ENCODE data around the gene DIP2B. TPM values are rescaled to one million over a fixed set of nuclear protein-coding genes. Genes with fewer than 3 reads are reported as not detected.

DIP2B gene
- total and polyA plus RNA-seq, 2 experiments from 2014 or later = 5.6 to 17.9 TPM

- WGBS, 2 experiments (ENCODE audit: low coverage in 1 of 2, low lambda C conversion rate in 2 of 2, missing lambda C conversion rate in 2 of 2) = 75 to 79% methylated on average over 2 of the region's 2 CpGs
- no peaks in the 10 kb centered on the region for H4K20me1 ChIP-seq (ENCODE audit: insufficient read depth)
Observed at GRCh38 chr12:50775251-50775650, 270.5 kb downstream of the DIP2B start.

DNA sequence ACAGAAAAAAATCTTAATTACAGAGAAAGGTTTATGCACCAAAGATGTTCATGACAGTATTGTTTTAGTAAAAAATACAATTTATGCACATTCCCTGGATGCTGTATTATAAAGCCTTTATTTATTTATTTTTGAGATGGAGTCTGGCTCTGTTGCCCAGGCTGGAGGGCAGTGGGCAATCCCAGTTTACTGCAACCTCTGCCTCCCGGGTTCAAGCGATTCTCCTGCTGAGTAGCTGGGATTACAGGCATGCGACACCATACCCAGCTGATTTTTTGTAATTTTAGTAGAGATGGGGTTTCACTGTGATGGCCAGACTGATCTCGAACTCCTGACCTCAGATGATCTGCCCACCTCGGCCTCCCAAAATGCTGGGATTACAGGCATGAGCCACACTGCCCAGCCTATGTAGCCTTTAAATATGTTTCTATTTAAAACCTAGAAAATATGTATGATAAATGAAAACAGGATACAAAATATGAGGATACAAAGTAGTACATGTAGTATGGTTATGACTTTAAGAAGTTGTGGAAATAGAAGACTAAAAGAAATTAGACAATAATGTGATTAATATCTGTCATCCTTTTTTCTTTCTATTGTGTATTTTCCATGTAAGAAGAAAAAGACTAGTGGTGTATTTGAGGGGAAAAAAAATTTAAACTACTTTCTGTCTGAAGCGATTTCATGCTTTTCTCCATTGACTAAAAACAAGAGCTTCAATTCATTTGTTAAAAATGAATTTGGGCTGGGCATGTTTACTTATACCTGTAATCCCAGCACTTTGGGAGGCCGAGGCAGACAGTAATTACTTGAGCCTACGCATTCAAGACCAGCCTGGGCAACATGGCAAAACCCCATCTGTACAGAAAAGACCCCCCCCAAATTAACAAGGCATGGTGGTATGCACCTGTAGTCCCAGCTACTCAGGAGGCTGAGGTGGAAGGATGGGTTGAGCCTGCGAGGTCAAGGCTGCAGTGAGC is 272.3 kb downstream of the DIP2B start:
- no peaks in the 10 kb centered on the region for H3K9me3 ChIP-seq (ENCODE audit: low read depth)
- H3K79me2 ChIP-seq (ENCODE audit: insufficient read depth) = peaks cover 99% of the 10 kb centered on the region
- TF ChIP-seq EZH2phosphoT487 (IDR thresholded peaks at IDR 0.05; ENCODE audit: insufficient read depth, low read depth) (no peak), EZH2 (IDR thresholded peaks at IDR 0.05; ENCODE audit: insufficient read depth, poor library complexity, severe bottlenecking) (no peak)
- H3K36me3 ChIP-seq (ENCODE audit: low read depth) = no peaks in the 10 kb centered on the region; the same call in none of the 2 replicates
- no peaks in the 10 kb centered on the region for H3K27me3 ChIP-seq (replicated peaks; ENCODE audit: insufficient read depth)
- H3K9me2 ChIP-seq (ENCODE audit: insufficient read depth) = no peaks in the 10 kb centered on the region
- H2AFZ ChIP-seq = no peak overlapping the region
- no peaks in the 10 kb centered on the region for H3F3A ChIP-seq (ENCODE audit: insufficient read depth)
- no peaks in the 10 kb centered on the region for H4K20me1 ChIP-seq (ENCODE audit: insufficient read depth)
- H3K27ac ChIP-seq = no peak overlapping the region
- H3K4me1 ChIP-seq (ENCODE audit: insufficient read depth) = no peaks in the 10 kb centered on the region
- DNase-seq = no peak
- no peak overlapping the region for H3K4me3 ChIP-seq
- WGBS, 2 experiments (ENCODE audit: low coverage in 1 of 2, low lambda C conversion rate in 2 of 2, missing lambda C conversion rate in 2 of 2) = 88 to 94% methylated on average over 9 of the region's 9 CpGs
- H3K9ac ChIP-seq = no peak overlapping the region
- H3K4me2 ChIP-seq (ENCODE audit: unreplicated experiment) = no peak overlapping the region
- in situ Hi-C loops (cut with MboI) = no loop called here

More at GRCh38 chr12:50775251-50775650, 270.5 kb downstream of the DIP2B start:
- Histone ChIP-seq H3K9me2 (ENCODE audit: insufficient read depth) (no peaks in the 10 kb centered on the region), H3K36me3 (ENCODE audit: low read depth) (peaks cover 6% of the 10 kb centered on the region; the same call in 1 of the 2 replicates), H2AFZ (no peak overlapping the region), H3K27me3 (replicated peaks; ENCODE audit: insufficient read depth) (no peaks in the 10 kb centered on the region), H3K9me3 (ENCODE audit: low read depth) (no peaks in the 10 kb centered on the region), H3K9ac (no peak overlapping the region), H3K4me2 (ENCODE audit: unreplicated experiment) (no peak overlapping the region), H3K4me3 (no peak overlapping the region), H3K27ac (no peak overlapping the region), H3K79me2 (ENCODE audit: insufficient read depth) (peaks cover 100% of the 10 kb centered on the region), H3F3A (ENCODE audit: insufficient read depth) (no peaks in the 10 kb centered on the region), H3K4me1 (ENCODE audit: insufficient read depth) (no peaks in the 10 kb centered on the region)
- TF ChIP-seq EZH2 (IDR thresholded peaks at IDR 0.05; ENCODE audit: insufficient read depth, poor library complexity, severe bottlenecking) = no peak
- no peak for TF ChIP-seq EZH2phosphoT487 (IDR thresholded peaks at IDR 0.05; ENCODE audit: insufficient read depth, low read depth)
- DNase-seq = no peak
- in situ Hi-C loops (cut with MboI) = no loop called here

GRCh38 chr12:50778663-50779590 is 274.1 kb downstream of the DIP2B start:
- DNase-seq = no peak
- in situ Hi-C loops (cut with MboI) = no loop called here
- no peaks in the 10 kb centered on the region for H3K4me1 ChIP-seq (ENCODE audit: insufficient read depth)
- no peaks in the 10 kb centered on the region for H4K20me1 ChIP-seq (ENCODE audit: insufficient read depth)
- TF ChIP-seq EZH2phosphoT487 (IDR thresholded peaks at IDR 0.05; ENCODE audit: insufficient read depth, low read depth) = no peak
- TF ChIP-seq EZH2 (IDR thresholded peaks at IDR 0.05; ENCODE audit: insufficient read depth, poor library complexity, severe bottlenecking) = no peak
- no peak overlapping the region for H3K9ac ChIP-seq
- WGBS, 2 experiments (ENCODE audit: low coverage in 1 of 2, low lambda C conversion rate in 2 of 2, missing lambda C conversion rate in 2 of 2) = 85 to 90% methylated on average over 8 of the region's 8 CpGs
- no peaks in the 10 kb centered on the region for H3K27me3 ChIP-seq (replicated peaks; ENCODE audit: insufficient read depth)
- H3K4me2 ChIP-seq (ENCODE audit: unreplicated experiment) = no peak overlapping the region
- H3K9me2 ChIP-seq (ENCODE audit: insufficient read depth) = no peaks in the 10 kb centered on the region
- no peaks in the 10 kb centered on the region for H3K9me3 ChIP-seq (ENCODE audit: low read depth)
- H3K36me3 ChIP-seq (ENCODE audit: low read depth) = no peaks in the 10 kb centered on the region; the same call in none of the 2 replicates
- no peaks in the 10 kb centered on the region for H3F3A ChIP-seq (ENCODE audit: insufficient read depth)
- H2AFZ ChIP-seq = no peak overlapping the region
- H3K4me3 ChIP-seq = no peak overlapping the region
- H3K79me2 ChIP-seq (ENCODE audit: insufficient read depth) = peaks cover 93% of the 10 kb centered on the region
- H3K27ac ChIP-seq = no peak overlapping the region

DNA sequence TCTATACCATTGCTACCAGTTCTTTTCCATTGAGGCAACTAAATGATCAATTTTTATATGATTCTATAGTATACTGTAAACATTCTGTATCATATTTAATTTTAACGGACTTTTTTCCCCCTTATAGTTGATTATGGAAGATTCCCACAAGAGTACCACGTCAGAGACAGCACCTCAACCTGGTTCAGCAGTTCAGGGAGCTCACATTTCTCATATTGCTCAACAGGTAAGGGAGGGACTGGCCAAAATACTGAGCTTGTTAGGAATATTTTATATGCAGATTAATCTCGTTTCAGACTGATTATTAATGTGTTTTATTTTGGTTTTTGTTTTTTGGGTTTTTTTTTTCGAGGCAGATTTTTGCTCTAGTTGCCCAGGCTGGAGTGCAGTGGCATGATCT is 275.2 kb downstream of the DIP2B start:
- no peak overlapping the region for H3K4me3 ChIP-seq
- no peaks in the 10 kb centered on the region for H3K9me3 ChIP-seq (ENCODE audit: low read depth)
- H3K27me3 ChIP-seq (replicated peaks; ENCODE audit: insufficient read depth) = no peaks in the 10 kb centered on the region
- peaks cover 92% of the 10 kb centered on the region for H3K79me2 ChIP-seq (ENCODE audit: insufficient read depth)
- TF ChIP-seq EZH2 (IDR thresholded peaks at IDR 0.05; ENCODE audit: insufficient read depth, poor library complexity, severe bottlenecking) = no peak
- no peak for TF ChIP-seq EZH2phosphoT487 (IDR thresholded peaks at IDR 0.05; ENCODE audit: insufficient read depth, low read depth)
- H3K36me3 ChIP-seq (ENCODE audit: low read depth) = no peaks in the 10 kb centered on the region; the same call in none of the 2 replicates
- no peaks in the 10 kb centered on the region for H3K4me1 ChIP-seq (ENCODE audit: insufficient read depth)
- 69 to 74% methylated on average over 4 of the region's 4 CpGs for WGBS, 2 experiments (ENCODE audit: low coverage in 1 of 2, low lambda C conversion rate in 2 of 2, missing lambda C conversion rate in 2 of 2)
- no peaks in the 10 kb centered on the region for H4K20me1 ChIP-seq (ENCODE audit: insufficient read depth)
- in situ Hi-C loops (cut with MboI) = no loop called here
- no peak overlapping the region for H3K27ac ChIP-seq
- H3F3A ChIP-seq (ENCODE audit: insufficient read depth) = no peaks in the 10 kb centered on the region
- no peak overlapping the region for H3K4me2 ChIP-seq (ENCODE audit: unreplicated experiment)
- DNase-seq = no peak
- H2AFZ ChIP-seq = no peak overlapping the region
- H3K9me2 ChIP-seq (ENCODE audit: insufficient read depth) = no peaks in the 10 kb centered on the region
- H3K9ac ChIP-seq = no peak overlapping the region

Data from GM23248 (cell line).